HepG2 (cell line): ENCODE data around the gene GNAI2. TPM values are rescaled to one million over a fixed set of nuclear protein-coding genes. Genes with fewer than 3 reads are reported as not detected.

Experiments
- CEBPG ChIP-seq: IDR thresholded peaks from 2 replicates; pipeline ENCODE4 v1.6.1; 2016
- DRAP1 ChIP-seq: IDR thresholded peaks from 2 replicates; pipeline ENCODE4 v1.6.1; 2016; ENCODE audit warnings: missing genetic modification reagents, missing compliant biosample characterization
- EEA1 ChIP-seq: sonication (generic); formaldehyde crosslinking; IDR thresholded peaks from 2 replicates; pipeline ENCODE4 v1.5.1; 2020; ENCODE audit warnings: mild to moderate bottlenecking, missing genetic modification reagents, borderline replicate concordance
- EP300 ChIP-seq, 3 experiments: sonication (generic) in 1 of 3; formaldehyde crosslinking in 1 of 3; IDR thresholded peaks; 2 replicates each; pipeline versions ENCODE4 v1.5.1 to v1.6.1; 2011 to 2020; ENCODE audit warnings: low read depth in 2 of 3, low read length in 2 of 3, borderline replicate concordance in 1 of 3, improper control_type of control experiment in 1 of 3, mild to moderate bottlenecking in 1 of 3, missing genetic modification reagents in 1 of 3, moderate library complexity in 1 of 3
- FOXA3 ChIP-seq: IDR thresholded peaks from 2 replicates; pipeline ENCODE4 v1.6.1; 2016; ENCODE audit warnings: missing genetic modification reagents, missing compliant biosample characterization
- FOXP4 ChIP-seq: sonication (generic); formaldehyde crosslinking; IDR thresholded peaks from 2 replicates; pipeline ENCODE4 v1.4.0; 2020; ENCODE audit warnings: missing genetic modification reagents
- GABPA ChIP-seq, 2 experiments: IDR thresholded peaks; 2 replicates each; pipeline ENCODE4 v1.6.1; 2011 to 2016; ENCODE audit warnings: low read depth in 2 of 2, low read length in 1 of 2, missing biosample characterization in 1 of 2, missing genetic modification characterization in 1 of 2
- GATAD2A ChIP-seq: IDR thresholded peaks from 2 replicates; pipeline ENCODE4 v1.6.1; 2016
- HMG20A ChIP-seq: IDR thresholded peaks from 2 replicates; pipeline ENCODE4 v1.6.1; 2016; ENCODE audit warnings: borderline replicate concordance
- HNF4G ChIP-seq, 2 experiments: sonication (generic) in 1 of 2; formaldehyde crosslinking in 1 of 2; IDR thresholded peaks; 2 replicates each; pipeline versions ENCODE4 v1.4.0 to v1.6.1; 2011 to 2020; ENCODE audit warnings: borderline replicate concordance in 2 of 2, low read depth in 2 of 2, mild to moderate bottlenecking in 2 of 2, low read length in 1 of 2, missing genetic modification reagents in 1 of 2, moderate library complexity in 1 of 2
- MED13 ChIP-seq: sonication (generic); formaldehyde crosslinking; IDR thresholded peaks from 2 replicates; pipeline ENCODE4 v1.5.0; 2020; ENCODE audit warnings: missing genetic modification reagents
- NCOA2 ChIP-seq: sonication (generic); formaldehyde crosslinking; IDR thresholded peaks from 2 replicates; pipeline ENCODE4 v1.8.0; 2022; ENCODE audit warnings: inconsistent platforms
- NR2F6 ChIP-seq, 2 experiments: IDR thresholded peaks; 2 replicates each; pipeline ENCODE4 v1.6.1; 2016; ENCODE audit warnings: antibody characterized with exemption in 1 of 2, mild to moderate bottlenecking in 1 of 2
- POLR2A ChIP-seq, 2 experiments: IDR thresholded peaks; 2 replicates each; pipeline ENCODE4 v1.6.1; 2011; ENCODE audit warnings: low read depth in 2 of 2, low read length in 2 of 2, mild to moderate bottlenecking in 1 of 2, moderate library complexity in 1 of 2; ENCODE audit not compliant: insufficient read depth in 1 of 2
- RARA ChIP-seq: IDR thresholded peaks from 2 replicates; pipeline ENCODE4 v1.6.1; 2016; ENCODE audit warnings: missing genetic modification reagents, missing compliant biosample characterization
- SAP130 ChIP-seq: IDR thresholded peaks from 2 replicates; pipeline ENCODE4 v1.6.1; 2016; ENCODE audit warnings: low read depth
- ZBTB25 ChIP-seq: IDR thresholded peaks from 2 replicates; pipeline ENCODE4 v1.6.1; 2018; ENCODE audit warnings: missing genetic modification reagents
- ZNF121 ChIP-seq: sonication (generic); formaldehyde crosslinking; IDR thresholded peaks from 2 replicates; pipeline ENCODE4 v1.5.0; 2020; ENCODE audit warnings: mild to moderate bottlenecking, missing genetic modification reagents
- ZNF564 ChIP-seq: sonication (generic); formaldehyde crosslinking; IDR thresholded peaks from 2 replicates; pipeline ENCODE4 v1.8.1; 2023; ENCODE audit warnings: mild to moderate bottlenecking, missing genetic modification reagents
- ZNF687 ChIP-seq: sonication (generic); formaldehyde crosslinking; IDR thresholded peaks from 2 replicates; pipeline ENCODE4 v1.5.1; 2020; ENCODE audit warnings: mild to moderate bottlenecking, missing genetic modification reagents, moderate library complexity
- ZNF75D ChIP-seq: sonication (generic); formaldehyde crosslinking; IDR thresholded peaks from 2 replicates; pipeline ENCODE4 v1.8.1; 2023; ENCODE audit warnings: missing genetic modification reagents, mild to moderate bottlenecking, borderline replicate concordance
- ZSCAN12 ChIP-seq: sonication (generic); formaldehyde crosslinking; IDR thresholded peaks from 2 replicates; pipeline ENCODE4 v1.9.0; 2021; ENCODE audit warnings: mild to moderate bottlenecking, missing genetic modification reagents
- polyA plus RNA-seq, 8 experiments: library from polyadenylated mRNA; depleted of rRNA in 3 of 8; stranded (reverse) in 7 of 8; unstranded in 1 of 8; fragments of >200 nt; fragmentation: Illumina TruSeq in 4 of 8; extraction: Trizol in 4 of 8; gene quantifications; 2 replicates each; pipeline versions ENCODE4 v1.2.1 to v1.2.3, GENCODE V29; 2011 to 2016; ENCODE audit warnings: low read depth in 4 of 8, missing spikeins in 1 of 8, mixed read lengths in 1 of 8; ENCODE audit not compliant: insufficient read depth in 1 of 8
- total RNA-seq, 5 experiments: library from RNA; depleted of rRNA; stranded (reverse); fragments of >200 nt; fragmentation: Illumina TruSeq; extraction: Trizol; gene quantifications; 2 replicates each; pipeline ENCODE4 v1.2.3, GENCODE V29; 2016; ENCODE audit warnings: low read depth in 1 of 5

Gene GNAI2
- total and polyA plus RNA-seq, 2 of the 13 experiments (the other 11 are each of a cell fraction or from before 2014, with no cell fraction given): 51.1 to 66.2 TPM

GRCh38 chr3:50271314-50271936, 35.4 kb downstream of the GNAI2 start (continued):
- TF ChIP-seq ZNF687 (peak; percentile 71), ZNF75D (CRISPR knock-in tag) (no peak), HMG20A (CRISPR knock-in tag) (peak; percentile 55; the same call in 1 of the 2 replicates), EP300 (IDR thresholded peaks at IDR 0.05; ENCODE audit: low read depth in 2 of 2, low read length in 2 of 2) (peak in 1 of 2 experiments; percentile 86; a peak in 2 of 4 replicates), EP300 (CRISPR knock-in tag; IDR thresholded peaks at IDR 0.05; ENCODE audit: borderline replicate concordance) (peak; percentile 76; the same call in 1 of the 2 replicates), SAP130 (CRISPR knock-in tag) (peak; percentile 79), NR2F6 (IDR thresholded peaks at IDR 0.05) (peak; percentile 84), NR2F6 (CRISPR knock-in tag; IDR thresholded peaks at IDR 0.05) (peak; percentile 87), ZSCAN12 (CRISPR knock-in tag) (no peak), ZNF121 (0 out of 2 replicates have a peak, but pooled peaks have one; percentile 13), FOXA3 (CRISPR knock-in tag) (0 out of 2 replicates have a peak, but pooled peaks have one; percentile 17), EEA1 (CRISPR knock-in tag) (no peak), POLR2A (IDR thresholded peaks at IDR 0.05; ENCODE audit: insufficient read depth in 1 of 2, low read depth in 2 of 2, low read length in 2 of 2) (peak in 1 of 2 experiments; percentile 86; a peak in 2 of 4 replicates), MED13 (CRISPR knock-in tag) (0 out of 2 replicates have a peak, but pooled peaks have one; percentile 18), DRAP1 (peak; percentile 56), FOXP4 (CRISPR knock-in tag) (peak; percentile 54), ZBTB25 (CRISPR knock-in tag) (no peak), NCOA2 (CRISPR knock-in tag) (peak; percentile 86), CEBPG (CRISPR knock-in tag) (peak; percentile 61), RARA (CRISPR knock-in tag) (peak; percentile 91), GABPA (IDR thresholded peaks at IDR 0.05; ENCODE audit: low read depth, low read length) (no peak), GABPA (CRISPR knock-in tag; IDR thresholded peaks at IDR 0.05; ENCODE audit: low read depth) (peak; percentile 33; the same call in 1 of the 2 replicates), HNF4G (IDR thresholded peaks at IDR 0.05; ENCODE audit: borderline replicate concordance, low read depth, low read length) (no peak), HNF4G (CRISPR knock-in tag; IDR thresholded peaks at IDR 0.05; ENCODE audit: borderline replicate concordance, low read depth) (peak; percentile 58; the same call in 1 of the 2 replicates), GATAD2A (CRISPR knock-in tag) (peak; percentile 73), ZNF564 (CRISPR knock-in tag) (0 out of 2 replicates have a peak, but pooled peaks have one; percentile 3)
